ENCODE results near the gene ATP8A1. TPM values are rescaled to one million over a fixed set of nuclear protein-coding genes. Genes with fewer than 3 reads are reported as not detected.

The ATP8A1 gene
- total RNA-seq, 2 experiments from 2014 or later: 80.0 to 141 TPM

GRCh38 chr4:42637867-42638266, 19.0 kb downstream of the ATP8A1 start:
- Histone ChIP-seq H3K9me3 (ENCODE audit: low read length) (no peaks in the 10 kb centered on the region), H3K9me2 (ENCODE audit: insufficient read depth, low read length) (no peaks in the 10 kb centered on the region), H3K4me2 (ENCODE audit: low read length) (peak overlapping the region; percentile 80), H3K4me3 (ENCODE audit: low read depth, low read length, poor library complexity, severe bottlenecking) (peak overlapping the region; percentile 65), H4K20me1 (ENCODE audit: insufficient read depth, low read length) (peaks cover 1% of the 10 kb centered on the region; the same call in 1 of the 2 replicates), H3K36me3 (ENCODE audit: insufficient read depth, low read length) (peaks cover 27% of the 10 kb centered on the region), H2AFZ (ENCODE audit: low read length) (no peak overlapping the region), H3K4me1 (ENCODE audit: insufficient read depth, low read length, poor library complexity, severe bottlenecking) (peaks cover 99% of the 10 kb centered on the region), H3K79me2 (ENCODE audit: insufficient read depth, low read depth, low read length) (peaks cover 100% of the 10 kb centered on the region), H3K27ac (ENCODE audit: low read depth, low read length, poor library complexity, severe bottlenecking) (peak overlapping the region; percentile 99)
- CTCF ChIA-PET (ENCODE audit: unreplicated experiment): interaction anchor here (0.6 to 1.8 kb wide), 4 partner anchors 9 to 69 kb away, joined by 3 to 6 read pairs (median 4); no protein-coding TSS in a partner anchor
- TF ChIP-seq EZH2phosphoT487 (IDR thresholded peaks at IDR 0.05; ENCODE audit: borderline replicate concordance, low read depth, low read length) (no peak), CTCF (conservative IDR thresholded peaks at IDR 0.05; ENCODE audit: low read length) (no peak)
- intact Hi-C loops (cut with micrococcal nuclease; ENCODE audit: unreplicated experiment): loop anchor here (5.0 kb wide), 1 partner anchor 71 kb away; no protein-coding TSS in a partner anchor
- no TSS peak for BruUV-seq (replicated peaks)
- no peak for DNase-seq (ENCODE audit: low spot score)
- POLR2A ChIA-PET: interaction anchor here (0.6 to 7.3 kb wide), 14 partner anchors 8 to 140 kb away, joined by 3 to 69 read pairs (median 6); partner anchors contain the start of gene ATP8A1

GRCh38 chr4:42637104-42637503, 19.8 kb downstream of the ATP8A1 start:
- BruUV-seq (replicated peaks): no TSS peak
- peaks cover 100% of the 10 kb centered on the region for H3K79me2 ChIP-seq (ENCODE audit: insufficient read depth, low read depth, low read length)
- ChIA-PET CTCF (ENCODE audit: unreplicated experiment) (interaction anchor here (0.6 to 1.8 kb wide), 5 partner anchors 9 to 68 kb away, joined by 3 to 6 read pairs (median 3); no protein-coding TSS in a partner anchor), POLR2A (interaction anchor here (1.0 to 7.3 kb wide), 13 partner anchors 8 to 41 kb away, joined by 3 to 69 read pairs (median 6); partner anchors contain the start of gene ATP8A1)
- H3K27ac ChIP-seq (ENCODE audit: low read depth, low read length, poor library complexity, severe bottlenecking): peak overlapping the region; percentile 99
- H3K4me1 ChIP-seq (ENCODE audit: insufficient read depth, low read length, poor library complexity, severe bottlenecking): peaks cover 99% of the 10 kb centered on the region
- H3K9me3 ChIP-seq (ENCODE audit: low read length): no peaks in the 10 kb centered on the region
- H2AFZ ChIP-seq (ENCODE audit: low read length): no peak overlapping the region
- intact Hi-C loops (cut with micrococcal nuclease; ENCODE audit: unreplicated experiment): loop anchor here (5.0 kb wide), 1 partner anchor 70 kb away; no protein-coding TSS in a partner anchor
- peaks cover 33% of the 10 kb centered on the region for H3K36me3 ChIP-seq (ENCODE audit: insufficient read depth, low read length)
- no peaks in the 10 kb centered on the region for H3K9me2 ChIP-seq (ENCODE audit: insufficient read depth, low read length)
- peaks cover 4% of the 10 kb centered on the region; the same call in 1 of the 2 replicates for H4K20me1 ChIP-seq (ENCODE audit: insufficient read depth, low read length)
- peak overlapping the region; percentile 80 for H3K4me2 ChIP-seq (ENCODE audit: low read length)
- H3K4me3 ChIP-seq (ENCODE audit: low read depth, low read length, poor library complexity, severe bottlenecking): peak overlapping the region; percentile 65
- no peak for DNase-seq (ENCODE audit: low spot score)
- TF ChIP-seq CTCF (conservative IDR thresholded peaks at IDR 0.05; ENCODE audit: low read length) (no peak), EZH2phosphoT487 (IDR thresholded peaks at IDR 0.05; ENCODE audit: borderline replicate concordance, low read depth, low read length) (no peak)

- no TSS peak for BruUV-seq (replicated peaks)
- intact Hi-C loops (cut with micrococcal nuclease; ENCODE audit: unreplicated experiment): loop anchor here (5.0 kb wide), 1 partner anchor 69 kb away; no protein-coding TSS in a partner anchor
- ChIA-PET POLR2A (interaction anchor here (1.2 to 7.3 kb wide), 10 partner anchors 7 to 42 kb away, joined by 6 to 69 read pairs (median 8); partner anchors contain the start of gene ATP8A1), CTCF (ENCODE audit: unreplicated experiment) (interaction anchor here (1.0 to 1.8 kb wide), 3 partner anchors 8 to 20 kb away, joined by 3 to 9 read pairs (median 6); partner anchors contain the start of gene ATP8A1)
- no peak for TF ChIP-seq CTCF (conservative IDR thresholded peaks at IDR 0.05; ENCODE audit: low read length)
- TF ChIP-seq EZH2phosphoT487 (IDR thresholded peaks at IDR 0.05; ENCODE audit: borderline replicate concordance, low read depth, low read length): no peak
- Histone ChIP-seq H3K4me2 (ENCODE audit: low read length) (peak overlapping the region; percentile 80), H4K20me1 (ENCODE audit: insufficient read depth, low read length) (peaks cover 4% of the 10 kb centered on the region; the same call in 1 of the 2 replicates), H2AFZ (ENCODE audit: low read length) (no peak overlapping the region), H3K4me1 (ENCODE audit: insufficient read depth, low read length, poor library complexity, severe bottlenecking) (peaks cover 99% of the 10 kb centered on the region), H3K27ac (ENCODE audit: low read depth, low read length, poor library complexity, severe bottlenecking) (peak overlapping the region; percentile 99), H3K9me3 (ENCODE audit: low read length) (no peaks in the 10 kb centered on the region), H3K9me2 (ENCODE audit: insufficient read depth, low read length) (no peaks in the 10 kb centered on the region), H3K36me3 (ENCODE audit: insufficient read depth, low read length) (peaks cover 38% of the 10 kb centered on the region), H3K79me2 (ENCODE audit: insufficient read depth, low read depth, low read length) (peaks cover 100% of the 10 kb centered on the region), H3K4me3 (ENCODE audit: low read depth, low read length, poor library complexity, severe bottlenecking) (peak overlapping the region; percentile 65)
- no peak for DNase-seq (ENCODE audit: low spot score)
Measured at GRCh38 chr4:42636645-42636949, 20.3 kb downstream of the ATP8A1 start.
